AG08396 (cell line): Measurements from ENCODE around the gene ZDHHC1.
A peak's percentile ranks its signal among the peaks of the same experiment; 100 is the strongest.
"Not testable (repeated sequence)": the region's sequence is repeated elsewhere in the genome, so short reads cannot be mapped to it uniquely, and the experiment has no call there.

Experiments
- DNase-seq: peaks from one replicate; pipeline ENCODE4 v3.0.0; 2012; ENCODE audit warnings: low spot score, mixed read lengths

The ZDHHC1 gene

DNA sequence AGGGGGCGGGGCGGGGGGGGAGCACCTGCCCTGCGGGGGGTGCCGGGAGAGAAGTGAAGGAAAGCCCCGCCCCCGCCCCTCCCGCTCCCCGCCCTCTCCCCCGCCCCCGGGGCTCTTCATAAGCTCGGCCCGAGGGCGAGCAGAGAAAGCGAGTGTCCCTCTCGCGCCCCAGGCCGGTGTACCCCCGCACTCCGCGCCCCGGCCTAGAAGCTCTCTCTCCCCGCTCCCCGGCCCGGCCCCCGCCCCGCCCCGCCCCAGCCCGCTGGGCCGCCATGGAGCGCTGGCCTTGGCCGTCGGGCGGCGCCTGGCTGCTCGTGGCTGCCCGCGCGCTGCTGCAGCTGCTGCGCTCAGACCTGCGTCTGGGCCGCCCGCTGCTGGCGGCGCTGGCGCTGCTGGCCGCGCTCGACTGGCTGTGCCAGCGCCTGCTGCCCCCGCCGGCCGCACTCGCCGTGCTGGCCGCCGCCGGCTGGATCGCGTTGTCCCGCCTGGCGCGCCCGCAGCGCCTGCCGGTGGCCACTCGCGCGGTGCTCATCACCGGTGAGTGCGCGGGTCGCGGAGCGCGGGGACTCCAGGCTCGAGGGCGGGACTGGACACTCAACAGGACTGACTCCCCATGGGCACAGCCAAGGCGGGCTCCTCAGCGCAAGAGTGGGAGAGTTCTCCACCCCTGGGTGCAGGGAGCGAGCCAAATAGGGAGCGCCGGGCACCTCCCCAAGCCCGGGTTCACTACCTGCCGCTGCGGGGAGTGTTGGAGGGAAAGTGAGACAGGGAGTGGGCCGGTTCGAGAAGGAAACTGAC is 14.9 kb upstream of the ZDHHC1 start, which contains the start of gene HSD11B2:
TSS of gene HSD11B2 (plus strand) at position 145 of the 798 bp plus-strand sequence. CDS start at position 273, 128 bp downstream.
- DNase-seq: peak; percentile 86

DNA sequence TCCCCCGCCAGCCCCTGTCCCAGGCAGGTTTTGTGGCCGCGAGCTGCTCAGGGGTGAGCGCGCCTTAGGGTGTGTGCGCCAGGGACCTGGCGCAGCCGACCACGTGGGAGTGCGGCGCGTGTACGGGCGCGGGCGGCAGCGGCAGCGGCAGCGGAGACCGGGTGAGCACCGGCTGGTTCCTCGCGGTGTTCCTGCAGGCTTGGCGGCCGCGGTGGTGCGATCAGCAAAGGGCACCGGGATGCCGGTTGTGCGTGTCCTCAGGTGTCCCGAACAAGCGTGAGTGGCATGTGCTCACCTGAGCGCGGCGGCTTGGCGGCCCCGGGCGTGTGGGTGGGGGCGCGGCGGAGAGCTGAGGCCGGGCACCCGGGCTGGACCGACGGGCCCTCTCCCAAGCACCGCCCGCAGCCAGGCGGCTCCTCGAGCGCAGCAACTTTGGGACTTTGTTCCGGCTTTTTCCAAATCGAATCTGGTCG is 14.3 kb upstream of the ZDHHC1 start:
- DNase-seq: no peak

DNA sequence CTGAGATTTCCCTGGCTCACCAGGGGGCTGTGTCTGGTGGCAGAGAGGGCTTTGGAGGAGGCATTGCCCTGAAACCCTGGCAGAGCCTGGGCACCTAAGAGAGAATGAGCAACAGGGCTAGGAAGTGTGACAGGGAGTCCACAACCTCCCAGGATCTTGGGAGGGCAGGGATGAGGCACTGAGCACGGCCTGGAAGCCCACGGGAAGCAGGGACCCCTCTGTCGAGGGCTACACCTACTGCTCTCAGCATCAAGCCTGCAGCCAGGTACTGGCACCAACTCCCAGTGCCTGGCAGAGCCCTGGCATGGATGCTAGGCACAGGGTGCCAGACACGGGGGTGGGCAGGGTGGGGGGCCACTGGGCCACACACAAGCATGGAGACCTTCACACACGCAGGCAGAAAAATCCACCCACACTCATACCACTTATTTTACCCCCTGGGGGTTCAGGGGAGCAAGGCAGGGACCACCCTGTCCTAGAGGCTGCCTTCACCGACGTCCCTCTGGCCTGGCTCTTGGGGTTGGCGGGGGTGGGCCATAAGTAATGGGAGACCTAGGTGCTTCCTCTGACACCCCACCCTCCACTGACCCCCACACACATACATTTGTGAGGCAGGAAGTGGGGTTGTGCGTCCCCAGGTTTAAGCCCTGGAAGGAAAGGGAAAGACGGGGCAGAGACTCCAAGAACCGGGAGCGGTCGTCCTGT is 13.7 kb upstream of the ZDHHC1 start:
- DNase-seq: no peak

DNA sequence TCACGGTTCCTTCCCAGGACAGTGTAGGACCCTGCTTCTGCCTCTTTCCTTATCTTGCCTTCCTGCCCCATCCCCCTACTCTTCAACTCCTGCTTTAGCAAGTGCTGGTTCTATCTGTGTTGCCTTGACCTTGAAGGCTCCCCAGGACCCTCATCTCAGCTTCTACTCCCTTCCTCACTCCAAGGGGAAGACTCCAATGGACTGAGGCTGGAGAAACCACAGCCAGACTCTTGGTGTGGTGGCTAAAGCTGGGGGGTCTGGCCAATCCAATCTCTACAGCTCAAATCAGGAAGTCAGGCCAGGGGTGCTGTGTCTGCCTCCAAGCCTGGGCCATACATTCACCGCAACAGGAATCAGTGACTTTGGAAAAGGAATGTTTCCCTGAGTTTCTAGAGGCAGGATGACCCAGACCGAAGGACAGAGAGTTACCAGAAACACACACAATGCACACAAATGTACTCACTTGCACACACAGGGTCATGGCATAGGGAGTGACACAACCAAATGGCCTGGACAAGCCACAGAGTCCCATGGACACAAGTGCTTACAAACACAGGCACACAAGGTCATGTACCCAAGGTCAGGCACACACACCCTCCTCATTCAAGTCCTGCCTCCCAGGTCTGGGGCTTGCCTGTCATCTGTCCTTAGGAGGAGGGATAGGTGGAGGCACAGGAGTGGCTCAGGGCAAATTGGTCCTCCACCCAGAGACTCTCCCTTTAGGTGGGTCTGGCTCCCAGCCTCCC is 12.9 kb upstream of the ZDHHC1 start:
- DNase-seq: no peak

DNA sequence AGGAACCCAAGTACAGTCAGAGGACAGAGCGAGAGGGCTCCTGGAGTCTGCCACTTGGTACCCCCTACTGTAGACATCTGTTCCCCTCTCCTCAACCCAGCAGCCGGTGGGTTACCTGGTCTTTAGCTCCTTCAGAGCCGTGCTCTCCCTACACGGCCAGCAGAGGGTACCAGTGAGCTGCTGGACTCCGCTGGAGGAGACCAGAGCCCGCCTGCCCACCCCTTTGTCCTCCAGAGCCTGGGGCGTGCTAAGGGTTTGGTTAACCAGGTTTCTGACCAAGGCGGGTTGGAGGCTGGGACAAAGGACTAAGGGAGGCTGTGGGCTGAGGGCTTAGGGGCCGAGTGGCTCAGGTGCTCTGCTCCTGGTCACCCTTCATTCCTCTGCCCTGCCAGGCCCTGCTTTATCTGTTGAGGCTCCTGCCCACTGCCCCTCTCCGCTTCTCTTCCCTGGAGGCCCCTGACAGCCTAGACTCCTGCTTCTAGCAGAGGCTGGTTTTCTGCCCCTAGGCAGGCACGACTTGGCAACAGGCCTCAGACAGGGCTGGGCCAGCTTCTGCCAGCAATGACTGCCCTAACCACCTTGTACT is 12.0 kb upstream of the ZDHHC1 start:
- peak; percentile 83 for DNase-seq

DNA sequence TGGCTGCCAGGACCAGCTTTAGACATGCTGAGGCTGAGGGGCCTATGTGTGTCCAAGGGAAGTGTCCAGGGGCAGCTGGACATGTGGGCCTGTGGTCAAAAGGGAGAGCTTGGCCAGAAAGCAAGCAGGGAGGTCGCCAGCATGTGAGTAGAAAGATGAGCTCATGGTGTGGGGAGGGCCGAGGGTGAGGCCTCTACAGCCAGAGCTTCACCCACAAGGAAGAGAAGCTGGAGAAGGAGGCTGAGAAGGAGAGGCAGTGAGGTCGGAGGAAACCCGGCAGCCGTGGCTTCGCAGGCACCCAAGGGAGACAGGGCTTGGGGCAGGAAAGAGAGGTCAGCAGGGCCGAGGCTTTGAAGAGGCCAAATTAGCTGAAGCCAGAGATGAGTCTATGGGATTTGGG is 10.7 kb upstream of the ZDHHC1 start:
- DNase-seq: no peak

DNA sequence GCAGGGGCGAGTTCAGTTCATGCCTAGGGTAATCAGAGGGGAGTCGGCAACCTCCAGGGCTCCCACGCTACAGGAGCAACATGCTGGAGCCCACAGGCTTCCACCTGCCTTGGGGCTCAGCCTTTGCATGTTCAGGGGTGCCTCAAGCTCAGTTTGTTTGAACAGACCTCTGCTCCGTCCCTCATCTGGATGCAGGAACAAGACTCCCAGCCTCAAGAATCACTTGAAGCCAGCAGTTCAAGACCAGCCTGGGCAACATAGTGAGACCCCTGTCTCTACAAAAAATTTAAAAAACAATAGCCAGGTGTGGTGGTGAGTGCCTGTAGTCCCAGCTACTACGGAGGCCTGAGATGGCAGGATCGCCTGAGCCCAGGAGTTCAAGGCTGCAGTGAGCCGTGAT is 9.7 kb upstream of the ZDHHC1 start:
- DNase-seq: no peak

DNA sequence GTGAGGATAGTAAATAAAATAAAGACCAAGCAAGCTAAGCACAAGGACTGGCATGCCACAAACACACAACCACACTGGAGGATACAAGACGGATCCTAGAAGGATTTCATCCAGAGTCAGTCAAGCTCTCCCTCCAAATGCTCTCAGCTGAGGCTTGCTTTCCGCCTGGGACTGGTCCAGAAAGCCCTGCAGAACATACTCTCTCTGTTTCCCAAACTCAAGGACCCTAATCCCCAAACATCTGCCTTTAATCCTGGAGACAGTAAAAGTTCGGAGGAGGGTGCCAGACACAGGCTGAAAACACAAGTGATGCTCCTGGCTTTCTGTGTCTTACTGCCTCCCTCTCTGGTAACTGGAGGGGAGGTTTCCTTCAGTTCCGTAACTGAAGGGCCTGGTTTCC is 9.3 kb upstream of the ZDHHC1 start:
- no peak for DNase-seq

DNA sequence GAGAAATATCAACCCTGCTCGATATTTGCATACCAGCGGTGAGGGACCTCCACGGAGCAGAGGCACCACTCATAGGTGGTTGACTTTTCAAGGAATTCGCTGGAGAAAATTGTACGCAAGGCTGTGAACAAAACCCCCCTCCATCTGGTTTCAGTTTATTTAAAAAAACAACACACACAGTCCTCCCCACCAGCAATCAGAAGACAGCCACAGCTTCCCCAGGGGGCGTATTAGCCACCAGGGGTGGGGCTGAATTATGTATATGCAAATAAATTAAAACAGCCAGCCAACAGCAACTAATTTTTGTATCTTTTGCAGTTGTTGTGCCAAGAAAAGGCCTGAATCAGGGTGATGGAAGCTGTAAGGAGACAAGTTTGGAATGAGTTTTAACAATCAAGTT is 8.8 kb upstream of the ZDHHC1 start:
- no peak for DNase-seq

DNA sequence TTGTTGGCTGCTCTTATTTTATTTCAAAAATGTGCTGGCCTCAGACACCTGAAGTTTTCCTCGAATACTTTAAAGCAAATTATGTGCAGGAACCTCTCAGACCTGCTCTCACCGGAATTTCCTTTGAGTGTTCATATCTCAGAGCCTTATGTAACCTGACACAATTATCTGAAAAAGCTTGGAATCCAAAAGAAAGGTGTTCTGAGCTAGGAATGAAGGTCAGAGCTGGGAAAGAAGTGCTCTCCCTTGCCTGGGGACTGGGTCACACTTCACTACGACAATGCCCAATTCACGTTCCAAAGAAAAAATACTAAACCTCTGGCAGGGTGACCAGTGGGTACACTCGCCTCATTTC is 8.0 kb upstream of the ZDHHC1 start:
- no peak for DNase-seq

DNA sequence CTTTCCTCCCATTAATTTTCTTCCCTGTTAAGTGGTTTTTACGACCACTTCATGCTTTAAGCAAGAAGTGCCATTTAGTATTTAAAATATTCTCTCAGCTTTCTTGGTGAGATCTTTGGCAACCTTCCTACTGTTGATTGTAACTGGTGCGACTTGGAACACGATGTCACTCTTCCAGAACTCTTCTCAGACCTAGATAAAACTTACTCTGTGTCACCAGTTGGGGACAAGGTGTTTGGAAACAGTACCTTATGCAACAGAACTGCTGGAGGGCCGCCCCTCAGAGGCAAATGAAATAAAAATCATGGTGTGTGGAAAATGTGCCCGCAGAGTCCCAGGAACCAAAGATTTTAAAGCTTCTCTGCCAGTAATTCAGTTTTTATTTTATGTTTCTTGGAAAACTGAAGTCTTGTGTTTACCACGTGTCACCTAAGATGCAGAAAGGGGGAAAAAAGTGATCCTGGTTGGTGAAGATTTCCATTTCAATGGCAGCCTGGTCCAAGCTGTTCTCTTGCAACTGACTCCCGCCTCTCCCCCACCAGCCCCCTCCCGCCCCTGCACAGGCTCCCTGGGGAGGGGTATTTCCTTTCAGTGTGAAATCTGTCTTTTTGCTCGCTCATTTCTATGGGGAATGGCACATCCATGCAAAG is 7.5 kb upstream of the ZDHHC1 start:
- DNase-seq: no peak

DNA sequence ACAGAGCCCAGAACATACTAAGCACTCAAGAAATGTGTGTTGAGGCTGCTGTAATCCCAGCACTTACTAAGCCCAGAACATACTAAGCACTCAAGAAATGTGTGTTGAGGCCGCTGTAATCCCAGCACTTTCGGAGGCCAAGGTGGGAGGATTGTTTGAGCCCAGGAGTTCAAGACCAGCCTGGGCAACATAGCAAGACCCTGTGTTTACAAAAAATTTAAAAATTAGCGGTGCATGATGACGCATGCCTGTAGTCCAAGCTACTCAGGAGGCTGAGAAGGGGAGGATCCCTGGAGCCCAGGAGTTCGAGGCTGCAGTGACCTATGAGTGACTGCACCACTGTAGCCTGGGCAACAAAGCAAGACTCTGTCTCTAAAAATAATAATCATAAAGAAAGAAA is 6.7 kb upstream of the ZDHHC1 start:
- no peak for DNase-seq

DNA sequence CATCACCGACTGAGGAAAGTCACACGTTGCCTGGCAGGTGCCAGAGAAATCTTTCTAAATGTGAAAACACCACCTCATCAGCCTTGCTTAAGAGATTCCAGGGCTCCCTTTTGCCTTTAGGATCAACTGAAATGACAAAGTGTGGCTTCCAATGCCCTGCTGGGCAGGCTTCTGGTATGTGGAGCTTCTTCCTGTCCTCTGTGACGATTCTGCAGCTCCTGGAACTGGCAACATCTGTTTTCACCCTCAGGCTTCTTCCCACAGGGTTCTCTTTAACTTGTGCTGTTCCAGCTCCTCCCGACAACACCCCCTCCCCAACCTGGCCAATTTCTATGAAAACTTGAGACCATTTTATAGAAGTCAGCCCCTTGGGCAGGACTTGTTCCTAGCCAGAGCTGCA is 4.8 kb upstream of the ZDHHC1 start:
- no peak for DNase-seq

DNA sequence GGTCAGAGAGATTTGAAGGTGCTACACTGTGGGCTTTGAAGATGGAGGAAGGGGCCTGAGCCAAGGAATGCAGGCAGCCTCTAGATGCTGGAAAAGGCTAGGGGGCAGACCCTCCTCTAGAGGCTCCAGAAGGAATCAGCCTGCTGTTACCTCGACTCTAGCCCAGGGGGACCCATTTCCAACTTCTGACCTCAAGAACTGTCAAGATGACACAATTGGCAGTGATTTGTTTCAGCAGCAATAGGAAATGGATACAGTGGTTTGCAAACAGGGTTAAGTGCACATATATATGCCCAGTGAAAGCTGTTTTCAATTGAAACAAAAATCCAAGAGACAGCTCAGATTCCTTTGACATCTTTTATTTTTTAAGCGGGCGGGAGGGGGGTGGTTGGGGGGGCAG is 3.7 kb upstream of the ZDHHC1 start:
- no peak for DNase-seq

DNA sequence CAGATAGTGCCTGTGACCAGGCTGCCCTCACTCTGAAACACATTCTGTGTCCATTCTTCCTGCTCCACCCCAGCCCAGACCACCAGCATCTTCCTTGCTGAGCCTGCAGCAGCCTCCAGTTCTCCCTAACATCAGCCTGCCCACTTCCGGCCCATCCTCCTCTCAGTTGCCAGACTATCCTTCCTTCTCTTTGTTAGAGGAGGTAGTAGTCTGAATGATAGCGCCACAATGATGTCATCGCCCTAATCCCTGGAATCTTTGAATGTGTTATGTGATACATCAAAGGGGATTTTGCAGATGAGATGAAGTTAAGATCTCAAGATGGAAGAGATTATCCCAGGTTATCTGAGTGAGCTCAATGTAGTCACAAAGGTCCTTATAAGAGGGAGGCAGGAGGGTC is 3.2 kb upstream of the ZDHHC1 start:
- no peak for DNase-seq

DNA sequence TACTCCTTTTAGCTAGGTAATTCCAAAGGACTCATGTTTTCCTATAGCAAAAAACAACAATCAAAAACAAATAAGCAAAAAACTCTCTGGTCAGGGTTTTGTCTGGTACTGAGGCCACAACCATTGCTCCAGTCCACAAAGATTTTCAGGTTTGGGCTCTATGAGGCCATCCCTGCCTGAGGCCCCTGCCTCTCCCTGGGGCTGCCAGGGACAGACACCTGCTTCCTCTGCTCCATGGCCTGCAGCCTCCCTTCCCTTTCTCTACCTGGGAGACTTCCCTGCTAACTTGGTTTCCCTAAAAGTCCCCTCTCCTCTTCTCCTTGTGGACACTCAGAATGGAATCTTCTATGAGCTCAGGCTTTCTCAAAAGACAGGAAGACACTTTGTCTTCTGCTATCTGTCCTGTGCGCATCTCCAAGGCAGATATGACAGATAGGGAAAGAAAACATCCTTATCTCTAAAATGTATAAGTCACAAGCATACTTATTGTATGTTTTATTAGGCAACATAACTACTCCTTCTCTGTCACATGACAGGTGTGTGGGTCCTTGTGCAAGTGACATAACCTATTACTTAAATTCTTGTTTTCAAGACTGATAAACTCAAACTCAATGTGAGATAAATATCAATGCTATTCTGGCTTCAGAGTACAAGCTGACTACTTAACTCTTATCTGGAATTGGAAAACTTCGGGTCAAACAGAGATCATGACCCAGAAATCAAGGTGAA is 1.2 kb upstream of the ZDHHC1 start:
- DNase-seq: no peak

DNA sequence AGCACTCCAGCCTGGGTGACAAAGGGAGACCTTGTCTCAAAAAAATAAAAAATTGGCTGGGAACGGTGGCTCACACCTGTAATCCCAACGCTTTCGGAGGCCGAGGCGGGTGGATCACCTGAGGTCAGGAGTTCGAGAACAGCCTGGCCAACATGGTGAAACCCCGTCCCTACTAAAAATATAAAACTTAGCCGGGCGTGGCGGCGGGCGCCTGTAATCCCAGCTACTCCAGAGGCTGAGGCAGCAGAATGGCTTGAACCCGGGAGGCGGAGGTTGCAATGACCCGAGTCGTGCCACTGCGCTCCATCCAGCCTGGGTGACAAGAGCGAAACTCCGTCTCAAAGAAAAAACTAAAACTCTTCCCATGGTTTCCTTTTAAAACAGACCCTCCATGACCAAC is 856 bp downstream of the ZDHHC1 start:
- not testable (repeated sequence) for DNase-seq

DNA sequence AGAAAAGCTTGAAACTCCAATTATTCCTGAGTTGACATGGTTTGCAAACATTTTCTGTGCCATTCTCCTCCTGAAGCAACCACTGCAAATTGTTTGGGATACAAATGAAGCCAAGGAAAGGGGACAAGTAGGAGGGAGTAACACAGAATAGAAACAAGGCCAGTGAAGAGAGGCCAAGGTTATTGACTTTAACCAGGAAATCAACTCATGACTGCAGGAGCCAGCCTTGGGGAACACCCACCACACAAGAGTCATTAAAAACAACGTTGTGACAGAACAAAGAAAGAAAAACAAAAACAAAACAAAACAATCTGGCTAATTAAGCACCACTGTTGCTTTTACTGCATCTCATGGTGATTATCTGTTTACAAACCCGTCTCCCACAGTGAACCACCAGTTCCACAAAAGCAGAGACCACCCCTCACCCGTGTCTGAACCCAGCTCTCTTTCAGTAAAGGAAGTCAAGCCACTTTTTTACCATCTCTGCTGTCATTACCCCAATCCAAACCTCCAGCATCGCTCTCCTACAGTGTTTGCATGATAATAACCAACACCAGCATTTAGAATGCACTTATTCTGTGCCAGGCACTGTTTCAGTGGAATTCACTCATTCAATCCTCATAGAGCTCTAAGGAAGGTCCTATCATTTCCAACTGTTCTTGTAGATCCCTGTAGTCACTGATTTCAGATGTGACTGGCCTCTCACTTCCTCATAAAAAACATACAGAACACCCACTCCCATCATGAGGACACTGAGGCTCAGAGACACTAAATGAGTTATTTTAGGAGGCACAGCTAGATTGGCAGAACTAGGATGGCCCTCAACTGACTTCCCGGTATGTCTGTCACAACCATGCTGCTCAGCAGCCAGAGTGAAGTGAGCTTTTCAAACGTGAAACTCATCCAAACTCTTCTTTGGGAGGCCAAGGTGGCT is 2.0 kb downstream of the ZDHHC1 start:
- DNase-seq: no peak

DNA sequence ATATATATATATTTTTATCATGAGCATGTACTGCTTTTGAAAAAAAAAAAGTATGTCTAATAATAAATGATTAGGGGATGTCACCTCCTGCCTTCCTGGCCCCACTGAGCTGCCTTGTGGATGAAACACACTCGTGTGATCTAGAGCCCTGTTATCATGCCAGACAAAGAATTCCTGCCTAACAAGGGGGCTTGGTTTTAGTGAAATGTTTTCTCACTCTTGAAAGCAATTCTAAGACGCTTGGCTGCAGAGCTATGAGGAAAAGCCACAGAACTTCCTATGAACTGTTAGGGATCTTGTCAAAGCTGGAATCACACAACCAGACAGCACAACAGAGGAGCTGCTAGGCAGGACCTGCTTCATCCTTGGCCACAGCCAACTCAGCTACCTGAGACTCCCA is 4.0 kb downstream of the ZDHHC1 start:
- no peak for DNase-seq

DNA sequence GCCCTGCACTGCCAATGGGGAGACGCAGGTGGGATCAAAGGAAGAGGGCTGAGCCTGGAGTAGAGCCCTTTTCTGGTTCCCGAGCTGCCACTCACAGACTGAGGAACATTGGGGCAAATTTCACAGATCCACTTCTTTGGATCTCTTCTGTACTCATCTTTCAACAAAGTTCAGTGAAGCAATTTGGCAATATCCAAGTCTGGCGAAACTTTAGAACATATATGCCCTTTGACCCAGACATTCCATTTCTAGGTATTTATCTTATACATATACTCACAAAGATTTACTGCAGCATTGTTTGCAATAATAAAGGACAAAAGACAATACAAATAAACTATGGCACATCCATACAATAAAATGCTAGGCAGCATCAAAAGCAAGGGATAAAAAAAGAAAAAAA is 4.9 kb downstream of the ZDHHC1 start:
- no peak for DNase-seq
